Measurements from ENCODE around the gene RELA. TPM values are rescaled to one million over a fixed set of nuclear protein-coding genes. Genes with fewer than 3 reads are reported as not detected.
"Not testable (repeated sequence)": the region's sequence is repeated elsewhere in the genome, so short reads cannot be mapped to it uniquely, and the experiment has no call there.

RELA gene
- total RNA-seq, 2 experiments from 2014 or later = 48.0 to 78.9 TPM

- peak overlapping the region; percentile 22; the same call in 1 of the 2 replicates for H3K4me2 ChIP-seq (ENCODE audit: low read length)
These were observed 47.7 kb upstream of the RELA start for GRCh38 chr11:65710421-65710820.

GRCh38 chr11:65709661-65710060, 46.9 kb upstream of the RELA start:
- Histone ChIP-seq H3K9me2 (ENCODE audit: insufficient read depth, low read length) (no peaks in the 10 kb centered on the region), H3K27ac (ENCODE audit: low read depth, low read length, poor library complexity, severe bottlenecking) (no peak overlapping the region), H3K9me3 (ENCODE audit: low read length) (no peaks in the 10 kb centered on the region), H3K4me1 (ENCODE audit: insufficient read depth, low read length, poor library complexity, severe bottlenecking) (peaks cover 26% of the 10 kb centered on the region), H3K79me2 (ENCODE audit: insufficient read depth, low read depth, low read length) (peaks cover 6% of the 10 kb centered on the region; the same call in 1 of the 2 replicates), H2AFZ (ENCODE audit: low read length) (no peak overlapping the region), H3K4me2 (ENCODE audit: low read length) (no peak overlapping the region), H3K4me3 (ENCODE audit: low read depth, low read length, poor library complexity, severe bottlenecking) (no peak overlapping the region), H3K36me3 (ENCODE audit: insufficient read depth, low read length) (peaks cover 18% of the 10 kb centered on the region), H4K20me1 (ENCODE audit: insufficient read depth, low read length) (no peaks in the 10 kb centered on the region)
- intact Hi-C loops (cut with micrococcal nuclease; ENCODE audit: unreplicated experiment) = loop anchor here (2.0 to 5.0 kb wide), 4 partner anchors 61 to 293 kb away; partner anchors contain the start of genes AP5B1, BANF1 and EIF1AD
- no peak for DNase-seq (ENCODE audit: low spot score)
- TF ChIP-seq EZH2phosphoT487 (IDR thresholded peaks at IDR 0.05; ENCODE audit: borderline replicate concordance, low read depth, low read length) (no peak), CTCF (conservative IDR thresholded peaks at IDR 0.05; ENCODE audit: low read length) (no peak)
- CTCF ChIA-PET (ENCODE audit: unreplicated experiment) = no interaction called here
- BruUV-seq (replicated peaks) = no TSS peak
- POLR2A ChIA-PET = no interaction called here

More at GRCh38 chr11:65710421-65710820, 47.7 kb upstream of the RELA start:
- DNase-seq (ENCODE audit: low spot score) = no peak
- no peak overlapping the region for H3K4me3 ChIP-seq (ENCODE audit: low read depth, low read length, poor library complexity, severe bottlenecking)
- ChIA-PET POLR2A (interaction anchor here (0.7 to 2.5 kb wide), 2 partner anchors 10 to 105 kb away, joined by 3 to 13 read pairs; partner anchors contain the start of gene RNASEH2C), CTCF (ENCODE audit: unreplicated experiment) (no interaction called here)
- H3K4me1 ChIP-seq (ENCODE audit: insufficient read depth, low read length, poor library complexity, severe bottlenecking) = peaks cover 26% of the 10 kb centered on the region
- H3K79me2 ChIP-seq (ENCODE audit: insufficient read depth, low read depth, low read length) = peaks cover 6% of the 10 kb centered on the region; the same call in 1 of the 2 replicates
- H3K36me3 ChIP-seq (ENCODE audit: insufficient read depth, low read length) = peaks cover 25% of the 10 kb centered on the region
- no peaks in the 10 kb centered on the region for H3K9me2 ChIP-seq (ENCODE audit: insufficient read depth, low read length)
- TF ChIP-seq EZH2phosphoT487 (IDR thresholded peaks at IDR 0.05; ENCODE audit: borderline replicate concordance, low read depth, low read length) = no peak
- no peak for TF ChIP-seq CTCF (conservative IDR thresholded peaks at IDR 0.05; ENCODE audit: low read length)
- intact Hi-C loops (cut with micrococcal nuclease; ENCODE audit: unreplicated experiment) = loop anchor here (2.0 to 5.0 kb wide), 3 partner anchors 60 to 292 kb away; partner anchors contain the start of genes AP5B1, BANF1 and EIF1AD
- 0 out of 2 replicates have a peak overlapping the region, but pooled peaks have one; percentile 77 for H2AFZ ChIP-seq (ENCODE audit: low read length)
- H4K20me1 ChIP-seq (ENCODE audit: insufficient read depth, low read length) = no peaks in the 10 kb centered on the region
- BruUV-seq (replicated peaks) = no TSS peak
- no peaks in the 10 kb centered on the region for H3K9me3 ChIP-seq (ENCODE audit: low read length)
- no peak overlapping the region for H3K27ac ChIP-seq (ENCODE audit: low read depth, low read length, poor library complexity, severe bottlenecking)

GRCh38 chr11:65708451-65708850, 45.7 kb upstream of the RELA start:
- no peaks in the 10 kb centered on the region for H3K9me3 ChIP-seq (ENCODE audit: low read length)
- intact Hi-C loops (cut with micrococcal nuclease; ENCODE audit: unreplicated experiment) = loop anchor here (5.0 kb wide), 1 partner anchor 81 kb away; no protein-coding TSS in a partner anchor
- POLR2A ChIA-PET = no interaction called here

GRCh38 chr11:65707002-65707401, 44.3 kb upstream of the RELA start:
- H3K4me3 ChIP-seq (ENCODE audit: low read depth, low read length, poor library complexity, severe bottlenecking); CTCF ChIA-PET (ENCODE audit: unreplicated experiment); H4K20me1 ChIP-seq (ENCODE audit: insufficient read depth, low read length); H3K79me2 ChIP-seq (ENCODE audit: insufficient read depth, low read depth, low read length); DNase-seq (ENCODE audit: low spot score); H3K9me3 ChIP-seq (ENCODE audit: low read length); H3K4me2 ChIP-seq (ENCODE audit: low read length); H3K27ac ChIP-seq (ENCODE audit: low read depth, low read length, poor library complexity, severe bottlenecking); H3K36me3 ChIP-seq (ENCODE audit: insufficient read depth, low read length); BruUV-seq (replicated peaks); POLR2A ChIA-PET; H2AFZ ChIP-seq (ENCODE audit: low read length); H3K9me2 ChIP-seq (ENCODE audit: insufficient read depth, low read length): not testable (repeated sequence)
- intact Hi-C loops (cut with micrococcal nuclease; ENCODE audit: unreplicated experiment) = loop anchor here (5.0 kb wide), 1 partner anchor 80 kb away; no protein-coding TSS in a partner anchor
- peaks cover 19% of the 10 kb centered on the region for H3K4me1 ChIP-seq (ENCODE audit: insufficient read depth, low read length, poor library complexity, severe bottlenecking)

More at GRCh38 chr11:65708451-65708850, 45.7 kb upstream of the RELA start:
- H3K36me3 ChIP-seq (ENCODE audit: insufficient read depth, low read length) = peaks cover 6% of the 10 kb centered on the region; the same call in 1 of the 2 replicates
- no peak overlapping the region for H3K27ac ChIP-seq (ENCODE audit: low read depth, low read length, poor library complexity, severe bottlenecking)
- H2AFZ ChIP-seq (ENCODE audit: low read length) = no peak overlapping the region
- no peaks in the 10 kb centered on the region for H3K9me2 ChIP-seq (ENCODE audit: insufficient read depth, low read length)
- no peak overlapping the region for H3K4me2 ChIP-seq (ENCODE audit: low read length)
- H3K79me2 ChIP-seq (ENCODE audit: insufficient read depth, low read depth, low read length) = peaks cover 6% of the 10 kb centered on the region; the same call in 1 of the 2 replicates
- no TSS peak for BruUV-seq (replicated peaks)
- H3K4me3 ChIP-seq (ENCODE audit: low read depth, low read length, poor library complexity, severe bottlenecking) = no peak overlapping the region
- no peak for TF ChIP-seq EZH2phosphoT487 (IDR thresholded peaks at IDR 0.05; ENCODE audit: borderline replicate concordance, low read depth, low read length)
- TF ChIP-seq CTCF (conservative IDR thresholded peaks at IDR 0.05; ENCODE audit: low read length) = no peak
- DNase-seq (ENCODE audit: low spot score) = no peak
- H3K4me1 ChIP-seq (ENCODE audit: insufficient read depth, low read length, poor library complexity, severe bottlenecking) = peaks cover 26% of the 10 kb centered on the region
- CTCF ChIA-PET (ENCODE audit: unreplicated experiment) = no interaction called here
- H4K20me1 ChIP-seq (ENCODE audit: insufficient read depth, low read length) = no peaks in the 10 kb centered on the region

Measured in OCI-LY7 (cell line).